ENCODE measurements around the gene RASSF3.

The RASSF3 gene

GRCh38 chr12:64722835-64723234 is 112.5 kb downstream of the RASSF3 start:
- DNase-seq (ENCODE audit: low read depth in 1 of 2, low spot score in 1 of 2), result no peak

DNA sequence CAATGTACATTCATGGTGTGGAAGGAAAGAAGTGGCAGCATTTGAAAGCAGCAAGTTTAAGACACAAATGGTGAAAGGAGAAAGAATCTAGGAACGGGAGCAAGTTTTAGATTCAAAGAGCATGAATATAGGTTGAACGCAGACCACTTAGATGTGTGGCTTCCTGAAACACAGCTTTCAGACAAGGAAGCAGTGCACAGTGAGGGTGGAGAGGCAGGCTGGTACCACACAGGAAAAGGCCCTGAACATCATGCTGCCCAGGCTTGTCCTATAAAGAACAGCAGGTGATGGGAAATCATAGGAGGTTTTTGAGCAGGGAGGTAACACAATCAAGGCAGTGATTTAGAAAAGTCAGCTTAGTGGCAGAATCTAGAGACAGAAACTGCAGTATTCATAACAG is 113.3 kb downstream of the RASSF3 start:
- DNase-seq (ENCODE audit: low read depth in 1 of 2, low spot score in 1 of 2), result no peak

DNA sequence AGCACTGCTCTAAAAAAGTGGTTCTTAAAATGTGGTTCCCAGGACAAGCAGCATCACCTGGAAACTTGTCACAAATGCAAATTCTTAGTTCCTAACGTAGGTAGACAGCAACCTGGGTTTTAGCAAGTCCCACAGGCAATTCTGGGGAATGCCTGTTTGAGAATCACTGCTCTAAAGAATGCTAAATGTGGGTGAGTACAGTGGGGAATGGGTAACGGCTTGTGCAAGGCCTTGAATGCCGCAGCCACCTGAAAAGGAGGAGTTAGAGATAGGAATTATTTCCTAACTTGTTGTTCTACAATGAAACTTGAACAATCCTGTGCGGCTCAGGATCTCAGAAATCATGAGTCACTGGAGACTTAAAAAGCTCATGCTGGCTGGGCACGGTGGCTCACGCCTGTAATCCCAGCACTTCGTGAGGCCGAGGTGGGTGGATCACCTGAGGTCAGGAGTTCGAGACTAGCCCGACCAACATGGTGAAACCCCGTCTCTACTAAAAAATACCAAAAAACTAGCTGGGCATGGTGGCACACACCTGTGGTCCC is 114.0 kb downstream of the RASSF3 start:
- DNase-seq (ENCODE audit: low read depth in 1 of 2, low spot score in 1 of 2), result no peak

GRCh38 chr12:64729909-64730587 is 119.8 kb downstream of the RASSF3 start:
- DNase-seq (ENCODE audit: low read depth in 1 of 2, low spot score in 1 of 2), result no peak

GRCh38 chr12:64730588-64730969 is 120.3 kb downstream of the RASSF3 start:
- no peak for DNase-seq (ENCODE audit: low read depth in 1 of 2, low spot score in 1 of 2)

DNA sequence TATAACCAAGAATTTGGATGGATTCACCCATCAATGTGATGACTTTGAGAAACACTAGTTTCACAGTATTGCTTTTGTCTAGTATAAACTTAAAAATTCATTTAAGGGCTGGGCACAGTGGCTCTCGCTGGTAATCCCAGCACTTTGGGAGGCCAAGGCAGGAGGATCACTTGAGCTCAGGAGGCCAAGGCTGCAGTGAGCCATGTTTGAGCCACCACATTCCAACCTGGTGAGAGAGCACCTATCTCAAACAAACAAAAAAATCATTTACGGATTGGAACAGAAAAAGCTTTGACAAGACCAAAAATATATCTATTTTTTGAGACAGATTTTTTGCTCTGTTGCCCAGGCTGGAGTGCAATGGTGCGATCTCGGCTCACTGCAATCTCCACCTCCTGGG is 121.4 kb downstream of the RASSF3 start:
- DNase-seq (ENCODE audit: low read depth in 1 of 2, low spot score in 1 of 2), result no peak

DNA sequence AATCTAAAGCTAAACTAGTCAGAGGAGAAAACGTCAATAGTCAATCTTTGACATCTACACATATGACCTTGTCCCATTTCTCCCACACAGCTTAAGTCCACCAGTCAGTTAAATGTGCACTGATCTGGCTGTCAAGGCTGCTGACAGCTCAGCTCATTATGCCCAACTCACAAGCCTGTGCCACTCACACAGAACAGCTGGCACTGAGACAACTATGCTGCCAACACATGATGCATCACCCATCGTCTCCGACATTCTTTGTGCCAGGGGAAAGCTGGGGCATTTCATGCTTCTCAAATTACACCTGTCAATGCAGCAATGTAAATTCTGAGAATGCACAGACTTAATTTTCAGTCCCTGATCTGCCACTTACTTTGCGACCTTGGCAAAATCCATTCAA is 123.6 kb downstream of the RASSF3 start:
- DNase-seq (ENCODE audit: low read depth in 1 of 2, low spot score in 1 of 2), result no peak

DNA sequence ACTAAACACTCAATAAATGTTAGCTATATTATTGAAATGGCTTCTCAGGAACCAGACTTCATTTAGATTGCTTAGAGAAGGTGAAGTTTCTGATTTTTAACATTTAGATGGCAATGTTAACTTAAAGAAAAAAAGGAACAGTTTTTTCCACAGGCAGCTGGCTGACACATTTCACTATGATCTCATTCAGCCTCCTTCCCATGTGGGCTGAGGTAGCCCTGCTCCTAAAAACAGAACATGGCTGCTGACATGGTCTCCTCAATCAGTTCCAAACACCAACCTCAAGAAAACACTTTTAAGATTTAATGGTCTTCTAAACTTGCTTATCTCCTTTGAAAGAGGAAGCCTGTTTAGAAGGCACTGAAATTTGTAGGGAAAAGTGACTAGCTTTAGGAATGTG is 125.1 kb downstream of the RASSF3 start:
- DNase-seq (ENCODE audit: low read depth in 1 of 2, low spot score in 1 of 2), result no peak

DNA sequence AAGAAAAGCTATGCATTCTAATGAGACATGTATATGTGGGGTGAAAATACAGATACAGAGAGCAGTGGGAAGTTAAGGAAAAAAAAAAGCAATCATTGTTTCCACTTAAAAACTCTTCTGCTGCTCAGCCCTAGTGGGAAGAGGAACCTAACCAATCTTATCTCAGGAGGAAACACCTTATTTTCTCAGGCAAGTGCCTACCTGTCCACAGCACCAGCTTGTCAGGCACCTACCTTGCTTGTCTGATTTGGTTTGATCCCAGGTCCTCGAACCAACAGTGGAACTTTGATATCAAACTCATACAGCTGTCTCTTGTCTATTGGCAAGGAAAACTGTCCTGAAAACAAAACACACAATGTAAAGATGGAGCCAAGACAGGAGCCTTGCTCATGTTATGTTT is 126.5 kb downstream of the RASSF3 start:
- no peak for DNase-seq (ENCODE audit: low read depth in 1 of 2, low spot score in 1 of 2)

GRCh38 chr12:64737539-64737938 is 127.2 kb downstream of the RASSF3 start:
- peak in 1 of 2 donors; percentile 9 for DNase-seq (ENCODE audit: low read depth in 1 of 2, low spot score in 1 of 2)

DNA sequence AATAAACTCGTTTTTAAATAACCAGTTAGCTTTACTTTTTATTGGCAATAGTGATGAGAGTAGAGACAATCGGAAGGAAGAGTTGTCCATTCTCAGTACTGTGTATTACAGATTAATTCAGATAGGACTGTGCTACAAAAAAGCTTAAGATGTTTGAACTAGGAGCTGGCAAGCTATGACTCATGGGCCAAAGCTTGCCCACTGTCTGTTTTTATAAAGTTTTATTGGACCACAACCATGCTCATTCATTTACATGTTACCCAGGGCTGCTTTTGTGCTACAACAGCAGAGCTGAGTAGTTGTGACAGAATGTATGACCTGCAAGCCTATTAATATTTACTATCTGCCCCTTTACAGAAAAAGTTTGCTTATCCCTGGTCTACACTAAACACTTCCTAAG is 129.5 kb downstream of the RASSF3 start:
- no peak for DNase-seq (ENCODE audit: low read depth in 1 of 2, low spot score in 1 of 2)

DNA sequence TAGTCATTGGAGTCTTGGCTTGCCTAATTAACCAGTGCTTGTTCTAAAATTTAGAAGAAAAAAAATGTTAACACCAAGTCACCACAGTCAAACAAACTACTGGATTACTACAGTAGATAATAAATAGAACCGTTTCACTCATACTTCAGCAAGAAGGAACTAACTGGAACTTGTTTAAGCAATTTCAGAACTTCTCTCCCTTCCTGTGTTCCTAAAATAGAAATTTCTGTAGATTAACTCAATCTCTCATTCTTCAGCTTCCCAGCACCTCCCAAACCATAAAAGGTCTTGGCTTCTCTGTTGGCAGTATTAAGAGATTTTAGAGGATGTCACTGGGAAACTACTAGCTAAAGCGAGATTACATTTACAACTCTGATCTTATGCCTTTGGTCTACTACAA is 130.4 kb downstream of the RASSF3 start:
- DNase-seq (ENCODE audit: low read depth in 1 of 2, low spot score in 1 of 2), result no peak

GRCh38 chr12:64742416-64742815 is 132.1 kb downstream of the RASSF3 start:
- DNase-seq (ENCODE audit: low read depth in 1 of 2, low spot score in 1 of 2), result no peak

- no peak for DNase-seq (ENCODE audit: low read depth in 1 of 2, low spot score in 1 of 2)
These were observed 132.9 kb downstream of the RASSF3 start for GRCh38 chr12:64743206-64743605.

DNA sequence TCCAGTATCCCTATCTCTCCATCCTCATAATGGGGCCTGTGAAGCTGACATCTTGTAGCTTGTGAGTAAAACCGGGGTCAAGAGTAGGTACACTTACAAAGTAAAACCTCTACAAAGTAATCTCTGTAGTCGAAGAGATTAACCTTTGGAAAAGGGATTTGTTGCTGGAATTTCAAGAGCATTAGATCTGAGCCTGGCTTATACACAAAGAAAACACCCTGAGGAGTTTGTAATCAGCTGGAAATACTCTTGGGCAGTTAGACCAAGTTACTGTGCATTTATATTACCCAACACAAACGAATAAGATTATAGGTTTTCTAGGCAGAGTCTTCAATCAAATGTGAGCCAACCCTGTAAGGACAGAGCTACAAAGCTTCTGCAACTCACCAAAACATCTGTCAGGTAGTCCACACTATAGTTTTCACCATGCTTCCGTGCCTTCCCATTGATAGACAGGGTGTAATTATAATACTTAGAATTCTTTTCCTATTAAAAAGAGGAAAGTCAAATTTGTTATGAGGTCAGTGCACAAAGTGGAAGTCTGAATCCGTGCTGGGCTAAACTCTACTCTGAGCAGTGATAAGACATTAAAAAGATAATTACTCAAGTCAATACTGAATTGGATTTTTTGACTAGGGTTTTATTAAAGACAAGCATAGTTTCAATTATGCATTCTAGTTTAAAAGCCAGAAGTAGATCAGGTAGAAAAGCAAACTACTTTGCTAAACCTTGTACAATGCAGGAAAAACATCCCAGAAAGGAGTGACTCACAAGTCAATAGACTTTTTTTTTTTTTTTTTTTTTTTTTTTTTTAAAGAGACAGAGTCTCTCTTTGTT is 134.3 kb downstream of the RASSF3 start:
- no peak for DNase-seq (ENCODE audit: low read depth in 1 of 2, low spot score in 1 of 2)

DNA sequence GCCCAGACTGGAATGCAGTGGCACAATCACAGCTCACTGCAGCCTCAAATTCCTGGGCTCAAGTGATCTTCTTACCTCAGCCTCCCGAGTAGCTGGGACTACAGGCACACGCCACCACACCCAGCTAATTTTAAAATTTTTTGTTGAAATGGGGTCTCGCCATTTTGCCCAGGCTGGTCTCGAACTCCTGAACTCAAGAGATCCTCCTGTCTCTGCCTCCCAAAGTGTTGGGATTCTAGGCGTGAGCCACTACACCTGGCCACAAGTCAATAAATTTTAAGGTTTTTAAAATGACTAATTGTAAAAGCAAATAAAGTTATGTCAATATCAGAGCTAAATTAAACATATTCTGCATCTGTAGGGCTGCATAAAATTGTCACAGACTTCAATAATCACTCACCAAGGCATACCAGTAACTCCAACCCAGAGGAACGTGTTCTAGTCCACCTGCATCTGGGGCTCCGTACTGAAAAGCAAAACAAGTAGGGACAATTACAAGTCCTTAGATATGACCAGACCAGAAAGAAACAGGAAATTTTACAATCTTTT is 135.0 kb downstream of the RASSF3 start:
- no peak for DNase-seq (ENCODE audit: low read depth in 1 of 2, low spot score in 1 of 2)

GRCh38 chr12:64745980-64746379 is 135.7 kb downstream of the RASSF3 start:
- no peak for DNase-seq (ENCODE audit: low read depth in 1 of 2, low spot score in 1 of 2)

- no peak for DNase-seq (ENCODE audit: low read depth in 1 of 2, low spot score in 1 of 2)
These were observed 136.4 kb downstream of the RASSF3 start for GRCh38 chr12:64746663-64747062.
